Stimulated activated CD4-positive, alpha-beta T cell treated with anti-CD3 and anti-CD28 coated beads, Interleukin-15, amount 100 ng/mL, for 48 hours (primary cell): ENCODE measurements around the gene TRIM8.
A peak's percentile ranks its signal among the peaks of the same experiment; 100 is the strongest.

Experiments
- DNase-seq, 2 donors: peaks; one replicate each; pipeline ENCODE4 v3.0.0-alpha.2; 2020; ENCODE audit warnings: low read depth in 2 of 2

TRIM8 gene

GRCh38 chr10:102632394-102633111, 11.7 kb upstream of the TRIM8 start:
- no peak for DNase-seq

DNA sequence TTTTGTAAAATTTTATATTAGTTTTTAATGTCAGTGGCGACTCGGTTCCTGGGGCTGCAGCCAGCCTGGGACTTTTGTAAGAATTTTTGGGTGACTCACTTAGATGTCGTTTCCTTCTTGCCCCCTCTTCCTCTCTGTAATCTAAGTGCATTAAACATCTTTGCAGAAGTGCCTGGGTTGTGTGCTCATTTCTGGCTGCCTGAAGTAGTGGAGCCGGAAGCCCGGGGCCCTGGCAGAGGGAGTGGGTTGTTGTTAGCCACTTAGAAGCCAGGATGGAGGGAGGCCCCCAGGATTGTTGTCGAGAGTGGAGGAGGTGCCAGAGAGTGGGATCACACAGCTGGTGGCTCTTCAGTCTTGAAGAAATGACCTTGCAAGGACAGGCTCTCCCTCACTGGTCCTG, 11.0 kb upstream of the TRIM8 start:
- DNase-seq: no peak

DNA sequence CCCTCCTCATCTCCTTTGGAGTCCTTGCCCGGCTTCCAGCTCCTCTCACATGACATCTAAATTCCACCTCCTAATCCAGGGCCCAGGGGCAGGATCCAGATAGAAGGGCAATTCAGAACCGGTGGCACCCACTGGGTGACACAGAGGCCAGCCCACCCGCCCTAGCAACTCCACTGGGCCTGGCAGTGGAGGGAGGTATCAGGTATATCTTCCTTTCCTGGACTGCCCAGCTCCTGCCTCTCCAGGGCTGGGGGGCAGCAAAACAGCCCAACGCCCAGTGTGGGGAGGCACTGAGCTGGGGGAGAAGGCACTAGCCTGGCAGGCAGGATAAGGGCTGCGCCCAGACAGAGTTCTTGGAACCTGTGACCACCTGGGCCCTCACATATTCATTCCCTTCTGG, 10.4 kb upstream of the TRIM8 start:
- DNase-seq: no peak

DNA sequence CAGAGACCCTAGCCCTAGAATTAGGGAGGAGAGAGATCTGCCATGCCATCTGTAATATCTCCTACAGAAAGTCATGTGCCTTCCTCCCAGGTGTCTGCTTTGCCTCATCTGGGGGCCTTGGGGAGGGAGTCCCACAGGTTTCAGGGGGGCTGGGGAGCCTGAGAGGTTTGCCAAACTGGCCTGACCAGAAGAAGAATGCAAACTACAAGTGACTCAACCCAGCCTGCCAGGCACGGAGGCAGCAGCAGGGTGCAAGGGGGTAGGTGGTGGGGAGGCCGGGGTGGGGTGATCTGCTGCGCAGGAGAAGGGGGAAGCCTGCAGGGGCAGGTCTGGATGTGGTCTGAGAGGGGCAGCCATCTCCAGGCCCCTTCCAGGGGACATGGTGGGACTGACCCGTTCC, 9.6 kb upstream of the TRIM8 start:
- DNase-seq: no peak

DNA sequence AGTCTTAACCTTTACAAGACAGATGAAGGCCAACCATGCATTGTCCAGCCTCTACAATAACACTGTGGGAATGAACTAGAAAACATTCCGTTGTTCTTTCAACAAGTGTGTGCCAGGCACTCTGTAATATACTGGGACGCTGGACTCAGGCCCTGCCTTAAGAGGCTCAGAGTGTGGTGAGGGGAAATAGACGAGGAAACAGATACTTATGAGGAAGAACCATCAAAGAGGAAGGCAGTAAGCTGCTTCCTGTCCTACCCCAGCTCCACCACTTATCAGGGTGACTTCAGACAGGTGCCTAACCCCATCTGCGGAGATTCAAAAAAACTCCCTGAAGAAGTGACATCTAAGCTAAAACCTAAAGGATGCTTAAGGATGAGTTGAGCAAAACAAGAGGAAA, 8.9 kb upstream of the TRIM8 start:
- DNase-seq: no peak

DNA sequence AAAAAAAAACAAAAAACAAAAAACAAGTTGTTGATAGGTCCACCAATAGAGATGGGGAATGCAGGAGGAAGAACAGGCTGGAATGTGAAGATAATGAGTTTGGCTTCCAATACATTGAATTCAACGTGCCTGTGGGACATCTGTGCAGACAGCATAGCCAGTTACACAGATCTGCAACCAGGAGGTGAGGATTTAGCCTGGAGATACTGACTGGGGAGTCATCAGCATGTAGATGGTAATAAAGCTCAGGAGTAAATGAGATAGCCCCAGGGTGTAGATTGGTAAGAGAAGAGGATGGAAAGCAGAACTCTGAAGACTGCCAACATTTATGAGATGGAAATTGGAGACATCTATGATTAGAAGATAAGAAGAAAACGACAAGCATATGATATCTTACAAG, 4.7 kb upstream of the TRIM8 start:
- DNase-seq: no peak

- DNase-seq: no peak
Observed at GRCh38 chr10:102641402-102641801, 2.9 kb upstream of the TRIM8 start.

GRCh38 chr10:102641880-102642735, 2.2 kb upstream of the TRIM8 start:
- DNase-seq: peak; percentile 94 to 96

DNA sequence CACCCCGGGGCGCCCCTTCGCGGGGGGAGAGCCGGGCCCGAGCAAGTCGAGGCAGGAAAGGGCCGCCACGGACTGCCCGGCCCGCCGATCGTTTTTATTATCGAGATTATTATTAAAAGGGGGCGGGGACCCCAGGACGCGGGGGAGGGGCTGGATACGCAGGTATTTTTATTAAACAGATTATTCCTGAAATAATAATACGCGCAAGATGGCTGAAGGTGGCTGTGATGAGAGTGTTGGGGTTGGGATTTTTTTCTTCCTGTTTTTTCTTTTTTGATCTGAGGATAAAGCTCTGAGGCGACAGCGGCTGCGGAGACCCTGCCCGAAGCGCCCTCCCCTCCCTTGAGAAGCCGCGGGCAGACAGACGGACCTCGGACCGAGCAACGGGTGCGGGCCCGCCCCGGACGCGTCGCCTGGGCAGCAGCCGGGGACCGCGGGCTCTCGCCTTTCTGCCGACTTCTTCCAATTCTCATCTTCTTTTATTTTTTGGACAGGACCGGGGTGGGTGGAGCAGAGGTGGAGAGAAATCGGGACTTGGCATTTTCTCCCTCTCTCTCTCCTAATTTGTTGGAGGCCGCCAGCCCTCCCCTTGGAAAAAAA, 1.4 kb upstream of the TRIM8 start:
- DNase-seq: peak in 1 of 2 donors; percentile 29

GRCh38 chr10:102643336-102644065, 778 bp upstream of the TRIM8 start:
- DNase-seq: peak in 1 of 2 donors; percentile 33

DNA sequence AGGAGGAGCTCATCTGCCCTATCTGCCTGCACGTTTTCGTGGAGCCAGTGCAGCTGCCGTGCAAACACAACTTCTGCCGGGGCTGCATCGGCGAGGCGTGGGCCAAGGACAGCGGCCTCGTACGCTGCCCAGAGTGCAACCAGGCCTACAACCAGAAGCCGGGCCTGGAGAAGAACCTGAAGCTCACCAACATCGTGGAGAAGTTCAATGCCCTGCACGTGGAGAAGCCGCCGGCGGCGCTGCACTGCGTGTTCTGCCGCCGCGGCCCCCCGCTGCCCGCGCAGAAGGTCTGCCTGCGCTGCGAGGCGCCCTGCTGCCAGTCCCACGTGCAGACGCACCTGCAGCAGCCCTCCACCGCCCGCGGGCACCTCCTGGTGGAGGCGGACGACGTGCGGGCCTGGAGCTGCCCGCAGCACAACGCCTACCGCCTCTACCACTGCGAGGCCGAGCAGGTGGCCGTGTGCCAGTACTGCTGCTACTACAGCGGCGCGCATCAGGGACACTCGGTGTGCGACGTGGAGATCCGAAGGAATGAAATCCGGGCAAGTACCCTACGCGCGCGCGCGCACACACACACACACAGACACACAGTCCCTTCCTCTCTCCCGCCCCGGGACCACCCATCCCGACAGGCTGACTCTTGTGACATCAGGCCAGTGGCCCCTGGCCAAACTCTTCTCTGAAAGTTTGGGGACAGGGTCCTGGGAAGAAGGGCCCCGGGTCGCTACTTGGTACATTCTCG, 538 bp downstream of the TRIM8 start:
- DNase-seq: peak; percentile 70 to 73

- DNase-seq: no peak
Observed at GRCh38 chr10:102645388-102645740, 1.1 kb downstream of the TRIM8 start.

DNA sequence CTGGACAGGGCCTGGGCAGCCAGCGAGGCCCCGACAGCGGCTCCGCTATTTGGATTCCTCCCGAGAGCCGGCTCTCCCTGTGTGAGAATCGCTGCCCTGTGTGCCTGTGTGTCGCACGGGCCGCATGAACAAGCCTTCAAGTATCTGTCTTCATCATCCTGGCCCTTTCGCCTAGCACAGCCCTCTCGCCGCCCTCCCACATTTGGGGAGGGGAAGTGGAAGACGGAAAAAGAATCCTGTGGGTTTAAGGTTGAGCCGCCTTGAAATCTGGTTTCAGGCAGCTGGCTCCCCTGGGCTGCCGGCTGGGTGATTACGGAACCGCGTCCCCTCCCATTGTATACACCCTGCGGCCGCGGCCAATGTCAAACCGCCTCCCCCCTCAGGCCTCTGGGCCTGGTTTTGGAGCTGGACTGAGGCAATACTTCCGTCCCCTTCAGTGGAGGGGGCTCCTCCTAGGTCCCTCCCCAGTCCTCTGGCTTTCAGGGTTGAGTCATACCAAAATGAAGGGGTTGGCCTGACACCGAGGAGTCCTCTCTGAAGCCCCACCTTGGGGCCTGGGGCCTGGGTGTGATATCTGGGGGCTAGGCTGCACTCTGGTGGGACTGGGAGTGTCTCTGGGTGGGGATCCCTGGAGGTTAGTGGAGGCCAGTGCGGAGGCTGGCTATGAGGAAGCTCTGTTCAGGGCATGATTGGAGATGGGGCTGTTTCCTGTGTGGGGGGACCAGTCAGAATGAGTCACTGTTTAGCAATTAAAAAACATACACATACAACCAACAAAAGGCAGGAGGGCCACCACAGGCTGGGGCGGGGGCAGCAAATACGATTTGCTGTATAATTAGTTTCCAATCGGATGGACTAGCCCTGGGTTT, 1.7 kb downstream of the TRIM8 start:
- peak in 1 of 2 donors; percentile 66 for DNase-seq

GRCh38 chr10:102646610-102647442, 2.5 kb downstream of the TRIM8 start:
- DNase-seq: peak in 1 of 2 donors; percentile 44

- DNase-seq: no peak
Observed at GRCh38 chr10:102647443-102648268, 3.4 kb downstream of the TRIM8 start.

GRCh38 chr10:102648269-102648888, 4.1 kb downstream of the TRIM8 start:
- DNase-seq: no peak

GRCh38 chr10:102648889-102649796, 4.9 kb downstream of the TRIM8 start:
- DNase-seq: no peak
